ENCODE data around the gene LYPLA2.
"Not testable (repeated sequence)": the region's sequence is repeated elsewhere in the genome, so short reads cannot be mapped to it uniquely, and the experiment has no call there.

Gene LYPLA2

DNA sequence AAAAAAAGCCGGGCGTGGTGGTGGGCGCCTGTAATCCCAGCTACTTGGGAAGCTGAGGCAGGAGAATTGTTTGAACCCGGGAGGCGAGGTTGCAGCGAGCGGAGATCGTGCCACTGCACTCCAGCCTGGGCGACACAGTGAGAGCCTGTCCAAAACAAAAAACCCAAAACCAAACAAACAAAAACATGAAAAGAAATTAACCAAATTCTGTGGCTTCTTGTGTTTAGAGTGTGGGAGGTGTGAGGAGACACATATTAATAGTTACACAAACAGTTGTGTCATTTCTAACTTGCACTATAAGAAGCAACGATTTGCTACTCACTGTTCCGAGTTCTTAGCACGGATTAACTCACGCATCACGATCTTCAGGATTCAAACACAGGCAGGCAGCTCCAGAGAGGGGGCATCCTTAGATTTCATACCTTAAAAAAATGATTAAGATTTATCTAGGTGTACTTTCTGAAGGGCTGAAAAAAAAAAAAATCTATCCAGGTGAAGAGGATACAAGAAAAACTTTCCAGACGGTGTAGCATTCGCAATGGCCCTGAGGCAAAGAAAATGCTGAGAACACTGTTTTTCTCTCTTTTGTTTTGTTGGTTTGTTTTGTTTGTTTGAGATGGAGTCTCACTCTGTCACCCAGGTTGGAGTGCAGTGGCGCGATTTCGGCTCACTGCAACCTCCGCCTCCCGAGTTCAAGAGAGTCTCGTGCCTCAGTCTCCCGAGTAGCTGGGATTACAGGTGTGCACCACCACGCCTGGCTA lies 35.0 kb downstream of the LYPLA2 start:
- H3K4me3 ChIP-seq (ENCODE audit: low read length) = peak overlapping the region; percentile 98
- TF ChIP-seq, protein P1, sequence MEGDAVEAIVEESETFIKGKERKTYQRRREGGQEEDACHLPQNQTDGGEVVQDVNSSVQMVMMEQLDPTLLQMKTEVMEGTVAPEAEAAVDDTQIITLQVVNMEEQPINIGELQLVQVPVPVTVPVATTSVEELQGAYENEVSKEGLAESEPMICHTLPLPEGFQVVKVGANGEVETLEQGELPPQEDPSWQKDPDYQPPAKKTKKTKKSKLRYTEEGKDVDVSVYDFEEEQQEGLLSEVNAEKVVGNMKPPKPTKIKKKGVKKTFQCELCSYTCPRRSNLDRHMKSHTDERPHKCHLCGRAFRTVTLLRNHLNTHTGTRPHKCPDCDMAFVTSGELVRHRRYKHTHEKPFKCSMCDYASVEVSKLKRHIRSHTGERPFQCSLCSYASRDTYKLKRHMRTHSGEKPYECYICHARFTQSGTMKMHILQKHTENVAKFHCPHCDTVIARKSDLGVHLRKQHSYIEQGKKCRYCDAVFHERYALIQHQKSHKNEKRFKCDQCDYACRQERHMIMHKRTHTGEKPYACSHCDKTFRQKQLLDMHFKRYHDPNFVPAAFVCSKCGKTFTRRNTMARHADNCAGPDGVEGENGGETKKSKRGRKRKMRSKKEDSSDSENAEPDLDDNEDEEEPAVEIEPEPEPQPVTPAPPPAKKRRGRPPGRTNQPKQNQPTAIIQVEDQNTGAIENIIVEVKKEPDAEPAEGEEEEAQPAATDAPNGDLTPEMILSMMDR (conservative IDR thresholded peaks at IDR 0.05; ENCODE audit: low read length) = no peak
- DNase-seq (ENCODE audit: low read depth) = no peak

DNA sequence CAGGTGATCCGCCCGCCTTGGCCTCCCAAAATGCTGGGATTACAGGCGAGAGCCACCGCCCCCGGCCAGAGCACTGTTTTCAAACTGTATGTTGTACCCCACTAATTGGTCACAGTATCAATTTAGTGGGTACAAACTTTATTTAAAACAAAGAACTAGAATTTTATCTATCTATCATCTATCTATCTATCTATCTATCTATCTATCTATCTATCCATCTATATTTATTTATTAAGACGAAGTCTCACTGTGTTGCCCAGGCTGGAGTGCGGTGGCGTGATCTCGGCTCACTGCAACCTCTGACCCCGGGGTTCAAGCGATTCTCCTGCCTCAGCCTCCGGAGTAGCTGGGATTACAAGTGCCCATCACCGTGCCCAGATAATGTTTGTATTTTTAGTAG lies 35.6 kb downstream of the LYPLA2 start:
- not testable (repeated sequence) for H3K4me3 ChIP-seq (ENCODE audit: low read length); DNase-seq (ENCODE audit: low read depth)

DNA sequence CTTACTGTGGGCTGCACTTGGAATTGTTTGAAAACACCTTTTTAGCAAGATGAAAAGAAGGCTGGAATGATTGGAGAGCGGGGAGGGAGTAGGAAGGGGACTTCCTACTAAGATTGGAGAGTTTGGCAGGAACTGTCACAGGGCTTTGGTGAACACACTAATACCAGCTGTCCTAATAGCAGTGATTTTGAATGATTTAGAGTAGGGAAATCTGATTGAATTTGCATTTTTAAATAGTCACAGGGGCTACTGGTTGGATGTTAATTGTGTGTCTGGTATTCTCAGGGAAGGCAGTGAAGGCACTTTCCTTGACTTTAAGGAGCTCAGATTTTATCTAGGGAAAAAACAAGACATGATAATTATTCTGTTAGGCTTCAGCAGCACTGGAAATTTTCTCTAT lies 36.8 kb downstream of the LYPLA2 start:
- TF ChIP-seq, protein P1 (conservative IDR thresholded peaks at IDR 0.05; ENCODE audit: low read length) = no peak
- no peak for DNase-seq (ENCODE audit: low read depth)

DNA sequence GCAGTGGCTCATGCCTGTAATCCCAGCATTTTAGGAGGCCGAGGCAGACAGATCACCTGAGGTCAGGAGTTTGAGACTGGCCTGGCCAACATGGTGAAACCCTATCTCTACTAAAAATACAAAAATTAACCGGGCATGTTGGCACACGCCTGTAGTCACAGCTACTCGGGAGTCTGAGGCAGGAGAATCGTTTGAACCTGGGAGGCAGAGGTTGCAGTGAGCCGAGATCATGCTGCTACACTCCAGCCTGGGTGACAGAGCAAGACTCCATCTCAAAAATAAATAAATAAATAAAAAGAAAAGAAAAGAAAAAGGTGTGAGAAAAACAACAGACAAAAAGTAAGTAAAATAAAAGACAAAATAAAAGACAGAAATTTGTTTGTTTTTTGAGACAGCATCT lies 43.2 kb downstream of the LYPLA2 start:
- not testable (repeated sequence) for H3K4me3 ChIP-seq (ENCODE audit: low read length); DNase-seq (ENCODE audit: low read depth)

More for the DNA sequence above, 36.8 kb downstream of the LYPLA2 start:
- H3K4me3 ChIP-seq (ENCODE audit: low read length) = no peak overlapping the region

DNA sequence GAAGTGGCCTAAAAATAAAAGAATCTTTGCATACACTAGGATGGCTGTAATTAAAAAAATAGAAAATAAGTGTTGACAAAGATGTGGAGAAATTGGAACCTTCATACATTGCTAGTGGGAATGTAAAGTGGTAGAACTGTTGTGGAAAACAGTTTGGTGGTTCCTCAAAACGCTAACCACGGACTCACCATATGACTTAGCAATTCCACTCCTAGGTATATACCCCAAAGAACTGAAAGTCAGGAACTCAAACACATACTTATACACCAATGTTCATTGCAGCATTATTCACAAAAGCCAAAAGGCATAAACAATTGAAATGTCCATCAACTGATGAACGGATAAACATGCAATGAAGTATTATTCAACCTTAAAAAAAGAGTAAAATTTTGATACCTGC lies 45.1 kb downstream of the LYPLA2 start:
- TF ChIP-seq, protein P1 (conservative IDR thresholded peaks at IDR 0.05; ENCODE audit: low read length) = no peak
- H3K4me3 ChIP-seq (ENCODE audit: low read length) = no peak overlapping the region
- DNase-seq (ENCODE audit: low read depth) = no peak

DNA sequence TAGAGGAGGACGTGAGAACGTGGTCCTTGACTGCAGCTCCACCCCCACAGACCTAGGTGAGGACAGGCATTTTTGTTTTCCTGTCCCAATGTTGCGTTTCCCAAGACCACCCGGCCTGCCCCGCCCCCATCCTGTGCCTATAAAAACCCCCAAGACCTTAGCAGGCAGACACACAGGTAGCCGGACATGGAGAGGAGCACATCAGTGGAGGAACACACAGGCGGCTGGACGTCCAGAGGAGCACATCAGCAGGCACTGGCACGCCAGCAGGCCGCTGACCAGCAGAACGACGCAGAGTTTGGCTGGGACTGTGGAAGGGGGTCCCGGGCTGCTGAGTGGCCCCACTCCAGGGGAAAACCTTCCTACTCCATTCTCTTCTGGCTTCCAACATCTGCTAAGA lies 47.0 kb downstream of the LYPLA2 start:
- TF ChIP-seq, protein P1 (conservative IDR thresholded peaks at IDR 0.05; ENCODE audit: low read length) = no peak
- no peak for DNase-seq (ENCODE audit: low read depth)
- H3K4me3 ChIP-seq (ENCODE audit: low read length) = no peak overlapping the region

DNA sequence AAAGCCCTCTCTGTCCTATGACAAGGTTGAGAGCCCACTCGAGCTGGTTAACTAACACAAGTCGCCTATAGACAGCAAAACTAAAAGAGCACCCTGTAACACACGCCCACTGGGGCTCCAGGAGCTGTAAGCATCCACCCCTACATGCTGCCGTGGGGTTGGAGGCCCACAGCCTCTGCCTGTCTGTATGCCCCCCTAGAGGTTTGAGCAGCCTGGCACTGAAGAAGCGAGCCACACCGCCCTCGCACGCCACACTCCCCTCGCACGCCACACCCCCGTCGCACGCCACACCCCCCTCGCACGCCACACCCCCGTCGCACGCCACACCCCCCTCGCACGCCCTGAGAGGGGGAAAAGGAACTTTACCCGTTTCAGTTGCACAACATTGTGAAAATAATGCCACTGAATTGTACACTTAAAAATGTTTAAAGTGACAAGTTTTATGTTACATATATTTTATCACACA lies 47.5 kb downstream of the LYPLA2 start:
- DNase-seq (ENCODE audit: low read depth) = peak; percentile 37
- H3K4me3 ChIP-seq (ENCODE audit: low read length) = peak overlapping the region; percentile 49
- TF ChIP-seq, protein P1 (conservative IDR thresholded peaks at IDR 0.05; ENCODE audit: low read length) = no peak

DNA sequence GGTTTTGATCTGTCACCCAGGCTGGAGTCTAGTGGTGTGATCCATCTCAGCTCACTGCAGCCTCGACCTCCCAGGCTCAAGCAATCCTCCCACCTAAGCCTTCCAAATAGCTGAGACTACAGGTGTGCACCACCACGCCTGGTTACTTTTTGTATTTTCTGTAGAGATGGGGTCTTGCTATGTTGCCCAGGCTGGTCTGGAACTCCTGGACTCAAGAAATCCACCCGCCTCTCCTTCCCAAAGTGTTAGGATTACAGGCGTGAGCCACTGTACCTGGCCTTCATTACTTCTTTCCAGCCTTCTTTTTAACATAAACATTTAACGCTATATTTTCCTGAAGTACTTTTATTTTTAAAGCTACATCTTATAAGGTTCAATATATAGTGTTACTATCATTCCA lies 52.7 kb downstream of the LYPLA2 start:
- DNase-seq (ENCODE audit: low read depth) = no peak
- no peak overlapping the region for H3K4me3 ChIP-seq (ENCODE audit: low read length)
- TF ChIP-seq, protein P1 (conservative IDR thresholded peaks at IDR 0.05; ENCODE audit: low read length) = no peak
